GM12872 (cell line): ENCODE data around the gene MARCHF10.

Experiments used
- CTCF ChIP-seq: IDR thresholded peaks from 3 replicates; pipeline ENCODE4 v1.5.1; 2011; ENCODE audit warnings: low read depth, mild to moderate bottlenecking, low read length, moderate library complexity; ENCODE audit not compliant: insufficient read depth

Gene MARCHF10

GRCh38 chr17:62672957-62673356 is 135.2 kb downstream of the MARCHF10 start:
- no peak for TF ChIP-seq CTCF

GRCh38 chr17:62671553-62671952 is 136.6 kb downstream of the MARCHF10 start:
- TF ChIP-seq CTCF = no peak

GRCh38 chr17:62670202-62670821 is 137.8 kb downstream of the MARCHF10 start:
- no peak for TF ChIP-seq CTCF

GRCh38 chr17:62668091-62668804 is 139.9 kb downstream of the MARCHF10 start:
- no peak for TF ChIP-seq CTCF

- no peak for TF ChIP-seq CTCF
Measured at GRCh38 chr17:62666801-62667591, 141.1 kb downstream of the MARCHF10 start.

- TF ChIP-seq CTCF = no peak
Measured at GRCh38 chr17:62666061-62666800, 141.9 kb downstream of the MARCHF10 start.

GRCh38 chr17:62665599-62665998 is 142.5 kb downstream of the MARCHF10 start:
- TF ChIP-seq CTCF = no peak
